22Rv1 (cell line): ENCODE measurements around the gene STRIP1.

Source experiments
- H3K27ac ChIP-seq: fragments of 450-650 bp; 2 replicates; pipeline ENCODE4 v1.5.1; 2017
- ZFX ChIP-seq: fragments of 450-650 bp; IDR thresholded peaks from 2 replicates; pipeline ENCODE4 v1.6.1; 2017; ENCODE audit warnings: antibody characterized with exemption, borderline replicate concordance
- TF ChIP-seq, protein P1 (sequence below): fragments of 450-650 bp; IDR thresholded peaks from 2 replicates; pipeline ENCODE4 v1.5.1; 2017; ENCODE audit warnings: mild to moderate bottlenecking

Gene STRIP1

GRCh38 chr1:110067479-110067892 lies 33.1 kb downstream of the STRIP1 start:
- H3K27ac ChIP-seq: no peak overlapping the region
- TF ChIP-seq, protein P1, sequence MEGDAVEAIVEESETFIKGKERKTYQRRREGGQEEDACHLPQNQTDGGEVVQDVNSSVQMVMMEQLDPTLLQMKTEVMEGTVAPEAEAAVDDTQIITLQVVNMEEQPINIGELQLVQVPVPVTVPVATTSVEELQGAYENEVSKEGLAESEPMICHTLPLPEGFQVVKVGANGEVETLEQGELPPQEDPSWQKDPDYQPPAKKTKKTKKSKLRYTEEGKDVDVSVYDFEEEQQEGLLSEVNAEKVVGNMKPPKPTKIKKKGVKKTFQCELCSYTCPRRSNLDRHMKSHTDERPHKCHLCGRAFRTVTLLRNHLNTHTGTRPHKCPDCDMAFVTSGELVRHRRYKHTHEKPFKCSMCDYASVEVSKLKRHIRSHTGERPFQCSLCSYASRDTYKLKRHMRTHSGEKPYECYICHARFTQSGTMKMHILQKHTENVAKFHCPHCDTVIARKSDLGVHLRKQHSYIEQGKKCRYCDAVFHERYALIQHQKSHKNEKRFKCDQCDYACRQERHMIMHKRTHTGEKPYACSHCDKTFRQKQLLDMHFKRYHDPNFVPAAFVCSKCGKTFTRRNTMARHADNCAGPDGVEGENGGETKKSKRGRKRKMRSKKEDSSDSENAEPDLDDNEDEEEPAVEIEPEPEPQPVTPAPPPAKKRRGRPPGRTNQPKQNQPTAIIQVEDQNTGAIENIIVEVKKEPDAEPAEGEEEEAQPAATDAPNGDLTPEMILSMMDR: no peak
- no peak for TF ChIP-seq ZFX

- TF ChIP-seq, protein P1: no peak
- TF ChIP-seq ZFX: no peak
- H3K27ac ChIP-seq: no peak overlapping the region
Measured at GRCh38 chr1:110067893-110068645, 33.6 kb downstream of the STRIP1 start.

GRCh38 chr1:110068646-110069403 lies 34.4 kb downstream of the STRIP1 start:
- no peak for TF ChIP-seq ZFX
- TF ChIP-seq, protein P1: no peak
- no peak overlapping the region for H3K27ac ChIP-seq

DNA sequence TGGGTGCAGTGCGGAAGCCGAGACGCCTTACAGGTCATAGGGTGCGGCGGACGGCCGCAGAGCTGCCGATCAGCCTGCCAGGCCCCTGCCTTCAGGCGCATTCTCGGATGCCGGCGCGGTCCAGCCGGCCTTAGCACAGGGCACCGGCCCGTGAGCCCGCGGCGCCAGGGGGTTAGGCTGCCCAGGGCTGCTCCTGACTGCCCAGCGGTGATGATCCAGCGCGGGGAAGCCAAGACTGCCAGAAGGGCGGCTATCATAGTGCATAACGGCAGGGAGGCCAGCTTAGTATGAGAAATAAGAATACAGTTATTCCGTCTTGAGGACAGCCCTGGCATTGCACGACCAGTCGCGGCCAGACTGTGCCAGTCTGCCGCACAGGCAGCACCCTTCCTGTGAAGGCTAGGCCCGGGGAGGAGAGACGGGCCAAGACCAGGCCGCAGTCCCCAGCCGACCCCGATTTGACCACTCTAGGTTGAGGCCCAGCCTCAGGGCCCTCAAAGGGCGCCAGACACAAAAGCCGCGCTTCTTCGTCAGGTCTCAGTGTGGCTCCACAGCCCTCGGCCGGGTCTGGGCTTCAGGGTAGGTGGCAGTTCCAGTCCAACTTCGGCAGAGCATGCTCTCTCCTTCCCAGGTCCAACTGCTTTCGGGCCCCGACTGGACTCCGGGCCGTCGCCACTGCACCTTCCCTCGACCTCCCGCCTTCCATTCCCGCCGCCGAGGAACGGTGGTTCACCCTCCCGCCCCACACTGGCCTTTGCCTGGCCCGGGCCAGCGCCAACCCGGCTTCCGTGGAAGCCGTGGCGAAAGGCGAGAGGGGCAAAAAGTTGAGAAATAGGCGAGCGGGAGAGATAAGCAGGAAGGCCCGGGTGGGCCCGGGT lies 35.2 kb downstream of the STRIP1 start:
- TF ChIP-seq, protein P1: no peak
- no peak for TF ChIP-seq ZFX
- H3K27ac ChIP-seq: no peak overlapping the region

- TF ChIP-seq, protein P1: no peak
- TF ChIP-seq ZFX: no peak
- H3K27ac ChIP-seq: no peak overlapping the region
Measured at GRCh38 chr1:110070282-110070669, 35.9 kb downstream of the STRIP1 start.

GRCh38 chr1:110070671-110071242 lies 36.3 kb downstream of the STRIP1 start, which contains the start of gene ALX3:
ALX3 (minus strand) TSS chr1:110070672; CDS start chr1:110070612, 60 bp downstream.
- TF ChIP-seq, protein P1: no peak
- TF ChIP-seq ZFX: no peak

More at GRCh38 chr1:110070671-110071242, 36.3 kb downstream of the STRIP1 start, which contains the start of gene ALX3:
- H3K27ac ChIP-seq: no peak within 1 kb of the TSS
